Measurements from ENCODE around the gene HSD17B12. TPM values are rescaled to one million over a fixed set of nuclear protein-coding genes. Genes with fewer than 3 reads are reported as not detected.

Gene HSD17B12
- total and polyA plus RNA-seq, 2 of the 13 experiments (the other 11 are each of a cell fraction or from before 2014, with no cell fraction given) = 50.3 to 117 TPM

DNA sequence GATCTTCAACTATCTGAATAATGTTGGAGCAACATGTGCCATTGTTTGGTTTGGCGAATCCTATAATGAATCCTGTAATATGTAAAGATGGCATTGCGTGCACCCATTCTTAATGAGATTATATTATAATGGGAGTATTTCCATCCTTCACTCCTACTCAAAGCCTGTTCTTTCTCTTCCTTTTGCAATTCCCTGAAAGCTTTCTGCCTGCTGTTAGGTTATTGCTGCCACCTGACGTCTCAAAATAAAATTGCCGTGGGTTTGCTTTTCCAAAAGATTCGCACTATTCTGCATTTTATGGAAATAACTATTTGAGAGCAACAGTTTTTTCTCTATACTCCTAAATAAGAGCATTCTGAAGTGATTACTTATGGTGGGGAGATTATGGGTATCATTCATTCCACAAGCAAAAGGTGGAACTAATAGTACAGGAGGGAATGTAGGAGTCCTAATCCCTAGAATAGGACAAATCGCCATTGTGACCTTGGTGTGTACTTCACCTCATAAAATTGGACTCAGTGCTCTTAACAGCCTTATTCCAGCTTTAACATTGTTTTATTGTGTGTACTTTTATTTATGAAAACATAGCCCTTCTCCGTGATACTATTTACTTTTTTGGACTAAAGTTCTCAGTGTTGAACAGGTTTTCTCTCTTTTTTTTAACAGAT is 130.5 kb downstream of the HSD17B12 start (continued):
- TF ChIP-seq MAZ (IDR thresholded peaks at IDR 0.05; ENCODE audit: borderline replicate concordance, low read depth, low read length) (no peak), MAZ (CRISPR knock-in tag; IDR thresholded peaks at IDR 0.05; ENCODE audit: low read depth) (no peak), NFE2 (CRISPR knock-in tag; IDR thresholded peaks at IDR 0.05) (no peak), AGO1 (IDR thresholded peaks at IDR 0.05; ENCODE audit: low read depth, low read length, poor library complexity, severe bottlenecking) (no peak), TOPORS (CRISPR knock-in tag; IDR thresholded peaks at IDR 0.05) (no peak), ZBTB3 (CRISPR knock-in tag; IDR thresholded peaks at IDR 0.05; ENCODE audit: borderline replicate concordance, low read depth) (no peak)
- TF ChIP-seq, protein P1, sequence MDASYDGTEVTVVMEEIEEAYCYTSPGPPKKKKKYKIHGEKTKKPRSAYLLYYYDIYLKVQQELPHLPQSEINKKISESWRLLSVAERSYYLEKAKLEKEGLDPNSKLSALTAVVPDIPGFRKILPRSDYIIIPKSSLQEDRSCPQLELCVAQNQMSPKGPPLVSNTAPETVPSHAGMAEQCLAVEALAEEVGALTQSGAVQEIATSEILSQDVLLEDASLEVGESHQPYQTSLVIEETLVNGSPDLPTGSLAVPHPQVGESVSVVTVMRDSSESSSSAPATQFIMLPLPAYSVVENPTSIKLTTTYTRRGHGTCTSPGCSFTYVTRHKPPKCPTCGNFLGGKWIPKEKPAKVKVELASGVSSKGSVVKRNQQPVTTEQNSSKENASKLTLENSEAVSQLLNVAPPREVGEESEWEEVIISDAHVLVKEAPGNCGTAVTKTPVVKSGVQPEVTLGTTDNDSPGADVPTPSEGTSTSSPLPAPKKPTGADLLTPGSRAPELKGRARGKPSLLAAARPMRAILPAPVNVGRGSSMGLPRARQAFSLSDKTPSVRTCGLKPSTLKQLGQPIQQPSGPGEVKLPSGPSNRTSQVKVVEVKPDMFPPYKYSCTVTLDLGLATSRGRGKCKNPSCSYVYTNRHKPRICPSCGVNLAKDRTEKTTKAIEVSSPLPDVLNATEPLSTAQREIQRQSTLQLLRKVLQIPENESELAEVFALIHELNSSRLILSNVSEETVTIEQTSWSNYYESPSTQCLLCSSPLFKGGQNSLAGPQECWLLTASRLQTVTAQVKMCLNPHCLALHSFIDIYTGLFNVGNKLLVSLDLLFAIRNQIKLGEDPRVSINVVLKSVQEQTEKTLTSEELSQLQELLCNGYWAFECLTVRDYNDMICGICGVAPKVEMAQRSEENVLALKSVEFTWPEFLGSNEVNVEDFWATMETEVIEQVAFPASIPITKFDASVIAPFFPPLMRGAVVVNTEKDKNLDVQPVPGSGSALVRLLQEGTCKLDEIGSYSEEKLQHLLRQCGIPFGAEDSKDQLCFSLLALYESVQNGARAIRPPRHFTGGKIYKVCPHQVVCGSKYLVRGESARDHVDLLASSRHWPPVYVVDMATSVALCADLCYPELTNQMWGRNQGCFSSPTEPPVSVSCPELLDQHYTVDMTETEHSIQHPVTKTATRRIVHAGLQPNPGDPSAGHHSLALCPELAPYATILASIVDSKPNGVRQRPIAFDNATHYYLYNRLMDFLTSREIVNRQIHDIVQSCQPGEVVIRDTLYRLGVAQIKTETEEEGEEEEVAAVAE (CRISPR knock-in tag; IDR thresholded peaks at IDR 0.05; ENCODE audit: borderline replicate concordance) = no peak
- TF ChIP-seq, protein P2, sequence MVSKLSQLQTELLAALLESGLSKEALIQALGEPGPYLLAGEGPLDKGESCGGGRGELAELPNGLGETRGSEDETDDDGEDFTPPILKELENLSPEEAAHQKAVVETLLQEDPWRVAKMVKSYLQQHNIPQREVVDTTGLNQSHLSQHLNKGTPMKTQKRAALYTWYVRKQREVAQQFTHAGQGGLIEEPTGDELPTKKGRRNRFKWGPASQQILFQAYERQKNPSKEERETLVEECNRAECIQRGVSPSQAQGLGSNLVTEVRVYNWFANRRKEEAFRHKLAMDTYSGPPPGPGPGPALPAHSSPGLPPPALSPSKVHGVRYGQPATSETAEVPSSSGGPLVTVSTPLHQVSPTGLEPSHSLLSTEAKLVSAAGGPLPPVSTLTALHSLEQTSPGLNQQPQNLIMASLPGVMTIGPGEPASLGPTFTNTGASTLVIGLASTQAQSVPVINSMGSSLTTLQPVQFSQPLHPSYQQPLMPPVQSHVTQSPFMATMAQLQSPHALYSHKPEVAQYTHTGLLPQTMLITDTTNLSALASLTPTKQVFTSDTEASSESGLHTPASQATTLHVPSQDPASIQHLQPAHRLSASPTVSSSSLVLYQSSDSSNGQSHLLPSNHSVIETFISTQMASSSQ (IDR thresholded peaks at IDR 0.05; ENCODE audit: low read depth) = no peak
- TF ChIP-seq, protein P2 (CRISPR knock-in tag; IDR thresholded peaks at IDR 0.05; ENCODE audit: borderline replicate concordance) = no peak
